HEK293 (cell line): ENCODE data around the gene ATP8A2.

Source experiments
- CTCF ChIA-PET: fragments of 350-600 bp; formaldehyde crosslinking; extraction: SDS; loops from one replicate; lab custom pipeline; 2021; ENCODE audit warnings: antibody characterized with exemption; lab: Yijun Ruan, JAX
- POLR2A ChIA-PET: fragments of 300-600 bp; formaldehyde crosslinking; extraction: SDS; loops from one replicate; lab custom pipeline; 2020; ENCODE audit warnings: antibody characterized with exemption, inconsistent platforms; lab: Yijun Ruan, JAX
- H3K27ac ChIP-seq: fragments of 200-500 bp; sonication (Bioruptor generic); 2 replicates; pipeline ENCODE4 v1.5.1; 2014; ENCODE audit warnings: low read depth, low read length, control low read depth, inconsistent platforms; ENCODE audit errors: extremely low read depth
- H3K36me3 ChIP-seq, 2 experiments: fragments of 200-500 bp in 1 of 2; sonication (Bioruptor generic) in 1 of 2; 1 replicate in 1 of 2; 2 replicates in 1 of 2; pipeline ENCODE4 v1.5.1; 2014 to 2017; ENCODE audit warnings: inconsistent platforms in 2 of 2, low read length in 2 of 2; ENCODE audit not compliant: control insufficient read depth in 2 of 2, insufficient read depth in 1 of 2
- H3K4me1 ChIP-seq: fragments of 200-500 bp; sonication (Bioruptor generic); 2 replicates; pipeline ENCODE4 v1.5.1; 2014; ENCODE audit warnings: mild to moderate bottlenecking, low read length, inconsistent platforms; ENCODE audit not compliant: control insufficient read depth, insufficient read depth
- H3K4me3 ChIP-seq: 2 replicates; pipeline ENCODE4 v1.5.1; 2011; ENCODE audit warnings: low read depth, mild to moderate bottlenecking, control low read depth, low read length, moderate library complexity
- H3K9me3 ChIP-seq: fragments of 200-500 bp; sonication (Bioruptor generic); 2 replicates; pipeline ENCODE4 v1.5.1; 2014; ENCODE audit warnings: low read depth, low read length, inconsistent platforms; ENCODE audit not compliant: control insufficient read depth, insufficient read depth
- GLIS1 ChIP-seq: fragments of 450-650 bp; formaldehyde crosslinking; IDR thresholded peaks from 2 replicates; pipeline ENCODE4 v1.5.1; 2016; ENCODE audit warnings: missing biosample characterization, missing genetic modification characterization
- KLF16 ChIP-seq: fragments of 450-650 bp; formaldehyde crosslinking; IDR thresholded peaks from 2 replicates; pipeline ENCODE4 v1.5.1; 2017; ENCODE audit warnings: missing biosample characterization, missing genetic modification characterization
- OSR2 ChIP-seq: fragments of 450-650 bp; formaldehyde crosslinking; IDR thresholded peaks from 2 replicates; pipeline ENCODE4 v1.5.1; 2016; ENCODE audit warnings: missing biosample characterization, missing genetic modification characterization
- PATZ1 ChIP-seq: fragments of 450-650 bp; formaldehyde crosslinking; IDR thresholded peaks from 2 replicates; pipeline ENCODE4 v1.5.1; 2016; ENCODE audit warnings: missing biosample characterization, missing genetic modification characterization
- RBAK ChIP-seq: fragments of 450-650 bp; formaldehyde crosslinking; IDR thresholded peaks from 2 replicates; pipeline ENCODE4 v1.5.1; 2016; ENCODE audit warnings: missing biosample characterization, missing genetic modification characterization
- SCRT1 ChIP-seq: fragments of 450-650 bp; formaldehyde crosslinking; IDR thresholded peaks from 2 replicates; pipeline ENCODE4 v1.5.1; 2016; ENCODE audit warnings: missing biosample characterization, missing genetic modification characterization, borderline replicate concordance
- TRIM28 ChIP-seq: IDR thresholded peaks from 2 replicates; pipeline ENCODE4 v1.6.1; 2011; ENCODE audit warnings: low read length, control low read depth, borderline replicate concordance
- YY1 ChIP-seq: fragments of 450-650 bp; formaldehyde crosslinking; IDR thresholded peaks from 2 replicates; pipeline ENCODE4 v1.5.1; 2018; ENCODE audit warnings: missing biosample characterization, missing genetic modification characterization
- ZBTB17 ChIP-seq: fragments of 450-650 bp; formaldehyde crosslinking; IDR thresholded peaks from 2 replicates; pipeline ENCODE4 v1.5.1; 2016; ENCODE audit warnings: missing biosample characterization, missing genetic modification characterization
- ZBTB20 ChIP-seq: fragments of 450-650 bp; formaldehyde crosslinking; IDR thresholded peaks from 2 replicates; pipeline ENCODE4 v1.5.1; 2016; ENCODE audit warnings: missing biosample characterization, missing genetic modification characterization
- ZBTB8A ChIP-seq: fragments of 450-650 bp; formaldehyde crosslinking; IDR thresholded peaks from 2 replicates; pipeline ENCODE4 v1.5.1; 2016; ENCODE audit warnings: missing biosample characterization, missing genetic modification characterization
- ZNF114 ChIP-seq: fragments of 450-650 bp; formaldehyde crosslinking; IDR thresholded peaks from 2 replicates; pipeline ENCODE4 v1.5.0; 2017; ENCODE audit warnings: missing biosample characterization, missing genetic modification characterization
- ZNF335 ChIP-seq: fragments of 450-650 bp; formaldehyde crosslinking; conservative IDR thresholded peaks from 2 replicates; pipeline ENCODE4 v1.5.1; 2016; ENCODE audit warnings: missing biosample characterization, missing genetic modification characterization
- ZNF548 ChIP-seq: fragments of 450-650 bp; formaldehyde crosslinking; IDR thresholded peaks from 2 replicates; pipeline ENCODE4 v1.5.1; 2016; ENCODE audit warnings: missing biosample characterization, missing genetic modification characterization
- ZNF596 ChIP-seq: fragments of 450-650 bp; IDR thresholded peaks from 2 replicates; pipeline ENCODE4 v1.5.0; 2018; ENCODE audit warnings: missing biosample characterization, mild to moderate bottlenecking, missing genetic modification characterization, moderate library complexity
- ZXDB ChIP-seq: fragments of 450-650 bp; formaldehyde crosslinking; IDR thresholded peaks from 2 replicates; pipeline ENCODE4 v1.5.1; 2016; ENCODE audit warnings: missing biosample characterization, missing genetic modification characterization
- TF ChIP-seq, protein P1 (sequence below): fragments of 450-650 bp; IDR thresholded peaks from 2 replicates; pipeline ENCODE4 v1.5.1; 2018; ENCODE audit warnings: missing biosample characterization, mild to moderate bottlenecking, missing genetic modification characterization
- TF ChIP-seq, protein P2 (sequence below): fragments of 450-650 bp; formaldehyde crosslinking; IDR thresholded peaks from 2 replicates; pipeline ENCODE4 v1.5.1; 2016; ENCODE audit warnings: missing biosample characterization, missing genetic modification characterization

The ATP8A2 gene

DNA sequence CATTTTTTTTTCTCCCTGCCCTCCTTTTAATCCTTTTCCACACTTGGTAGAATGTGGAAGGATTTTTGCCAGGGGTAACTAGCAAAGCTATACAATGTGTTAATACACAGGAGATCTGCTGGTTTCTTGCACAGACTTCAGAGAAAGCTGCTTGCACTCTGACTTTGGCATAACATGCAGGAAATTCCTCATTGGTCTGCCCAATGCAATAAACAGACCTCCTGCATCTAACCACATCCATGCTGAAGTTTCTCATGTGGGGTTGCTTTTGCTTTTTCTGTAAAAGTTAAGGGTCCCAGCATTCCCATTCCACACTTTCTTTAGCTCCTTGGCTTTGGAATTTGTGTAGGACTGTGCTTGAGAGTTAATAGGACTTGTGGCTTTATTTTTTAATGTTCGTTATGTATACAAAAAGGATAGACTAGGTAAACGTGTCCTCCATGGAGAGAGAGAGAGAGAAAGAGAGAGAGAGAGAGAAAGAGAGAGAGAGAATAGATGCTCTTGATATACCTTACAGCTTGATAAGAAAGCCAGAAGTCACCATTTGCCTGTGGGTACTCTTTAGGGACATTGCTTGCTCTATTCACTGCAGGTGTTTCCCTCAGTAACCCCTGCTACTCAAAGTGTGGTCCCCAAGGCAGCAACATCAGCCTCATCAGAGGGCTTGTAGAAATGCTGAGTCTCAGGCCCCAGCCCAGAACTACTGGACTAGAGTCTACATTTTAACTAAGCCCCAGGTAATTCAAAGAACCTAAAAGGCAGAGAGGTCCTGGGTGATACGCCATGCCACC lies 509.6 kb downstream of the ATP8A2 start:
- CTCF ChIA-PET, result interaction anchor here (1.1 kb wide), 1 partner anchor 125 kb away, joined by 3 read pairs; no protein-coding TSS in a partner anchor
- POLR2A ChIA-PET, result no interaction called here
- Histone ChIP-seq H3K9me3 (no peaks in the 10 kb centered on the region), H3K4me1 (peaks cover 4% of the 10 kb centered on the region; the same call in 1 of the 2 replicates), H3K36me3 (no peaks in the 10 kb centered on the region), H3K4me3 (no peak overlapping the region), H3K27ac (no peak overlapping the region)
- TF ChIP-seq ZBTB8A (no peak), ZNF548 (tag by site-specific recombination) (no peak), PATZ1 (tag by site-specific recombination) (no peak), ZNF114 (tag by site-specific recombination) (no peak), ZBTB17 (tag by site-specific recombination) (no peak), ZNF596 (peak; percentile 76)

GRCh38 chr13:25881971-25882451 lies 510.2 kb downstream of the ATP8A2 start:
- ChIA-PET POLR2A (no interaction called here), CTCF (interaction anchor here (0.6 to 1.1 kb wide), 3 partner anchors 126 to 506 kb away, joined by 3 read pairs; no protein-coding TSS in a partner anchor)
- TF ChIP-seq ZBTB17 (tag by site-specific recombination) (0 out of 2 replicates have a peak, but pooled peaks have one; percentile 33), KLF16 (tag by site-specific recombination) (no peak), RBAK (tag by site-specific recombination) (no peak), ZXDB (tag by site-specific recombination) (0 out of 2 replicates have a peak, but pooled peaks have one; percentile 31), YY1 (0 out of 2 replicates have a peak, but pooled peaks have one; percentile 21), OSR2 (tag by site-specific recombination) (peak; percentile 35; the same call in 1 of the 2 replicates), ZBTB20 (tag by site-specific recombination) (peak; percentile 89), ZNF335 (peak; percentile 70), SCRT1 (tag by site-specific recombination) (no peak), TRIM28 (peak; percentile 53; the same call in 1 of the 2 replicates), GLIS1 (tag by site-specific recombination) (peak; percentile 8; the same call in 1 of the 2 replicates)
- TF ChIP-seq, protein P1, sequence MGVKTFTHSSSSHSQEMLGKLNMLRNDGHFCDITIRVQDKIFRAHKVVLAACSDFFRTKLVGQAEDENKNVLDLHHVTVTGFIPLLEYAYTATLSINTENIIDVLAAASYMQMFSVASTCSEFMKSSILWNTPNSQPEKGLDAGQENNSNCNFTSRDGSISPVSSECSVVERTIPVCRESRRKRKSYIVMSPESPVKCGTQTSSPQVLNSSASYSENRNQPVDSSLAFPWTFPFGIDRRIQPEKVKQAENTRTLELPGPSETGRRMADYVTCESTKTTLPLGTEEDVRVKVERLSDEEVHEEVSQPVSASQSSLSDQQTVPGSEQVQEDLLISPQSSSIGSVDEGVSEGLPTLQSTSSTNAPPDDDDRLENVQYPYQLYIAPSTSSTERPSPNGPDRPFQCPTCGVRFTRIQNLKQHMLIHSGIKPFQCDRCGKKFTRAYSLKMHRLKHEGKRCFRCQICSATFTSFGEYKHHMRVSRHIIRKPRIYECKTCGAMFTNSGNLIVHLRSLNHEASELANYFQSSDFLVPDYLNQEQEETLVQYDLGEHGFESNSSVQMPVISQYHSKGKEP (tag by site-specific recombination), result peak; percentile 26; the same call in 1 of the 2 replicates
- TF ChIP-seq, protein P2, sequence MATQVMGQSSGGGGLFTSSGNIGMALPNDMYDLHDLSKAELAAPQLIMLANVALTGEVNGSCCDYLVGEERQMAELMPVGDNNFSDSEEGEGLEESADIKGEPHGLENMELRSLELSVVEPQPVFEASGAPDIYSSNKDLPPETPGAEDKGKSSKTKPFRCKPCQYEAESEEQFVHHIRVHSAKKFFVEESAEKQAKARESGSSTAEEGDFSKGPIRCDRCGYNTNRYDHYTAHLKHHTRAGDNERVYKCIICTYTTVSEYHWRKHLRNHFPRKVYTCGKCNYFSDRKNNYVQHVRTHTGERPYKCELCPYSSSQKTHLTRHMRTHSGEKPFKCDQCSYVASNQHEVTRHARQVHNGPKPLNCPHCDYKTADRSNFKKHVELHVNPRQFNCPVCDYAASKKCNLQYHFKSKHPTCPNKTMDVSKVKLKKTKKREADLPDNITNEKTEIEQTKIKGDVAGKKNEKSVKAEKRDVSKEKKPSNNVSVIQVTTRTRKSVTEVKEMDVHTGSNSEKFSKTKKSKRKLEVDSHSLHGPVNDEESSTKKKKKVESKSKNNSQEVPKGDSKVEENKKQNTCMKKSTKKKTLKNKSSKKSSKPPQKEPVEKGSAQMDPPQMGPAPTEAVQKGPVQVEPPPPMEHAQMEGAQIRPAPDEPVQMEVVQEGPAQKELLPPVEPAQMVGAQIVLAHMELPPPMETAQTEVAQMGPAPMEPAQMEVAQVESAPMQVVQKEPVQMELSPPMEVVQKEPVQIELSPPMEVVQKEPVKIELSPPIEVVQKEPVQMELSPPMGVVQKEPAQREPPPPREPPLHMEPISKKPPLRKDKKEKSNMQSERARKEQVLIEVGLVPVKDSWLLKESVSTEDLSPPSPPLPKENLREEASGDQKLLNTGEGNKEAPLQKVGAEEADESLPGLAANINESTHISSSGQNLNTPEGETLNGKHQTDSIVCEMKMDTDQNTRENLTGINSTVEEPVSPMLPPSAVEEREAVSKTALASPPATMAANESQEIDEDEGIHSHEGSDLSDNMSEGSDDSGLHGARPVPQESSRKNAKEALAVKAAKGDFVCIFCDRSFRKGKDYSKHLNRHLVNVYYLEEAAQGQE (tag by site-specific recombination), result 0 out of 2 replicates have a peak, but pooled peaks have one; percentile 13
- H3K36me3 ChIP-seq, result no peaks in the 10 kb centered on the region
- H3K9me3 ChIP-seq, result no peaks in the 10 kb centered on the region
- peaks cover 6% of the 10 kb centered on the region; the same call in 1 of the 2 replicates for H3K4me1 ChIP-seq
- H3K27ac ChIP-seq, result no peak overlapping the region
- no peak overlapping the region for H3K4me3 ChIP-seq
